Prostate gland (tissue), 2 donors: Measurements from ENCODE around the gene CCDC66.

Source experiments
- POLR2A ChIP-seq: fragments of 450-650 bp; IDR thresholded peaks from one replicate; pipeline ENCODE4 v1.6.1; 2016; ENCODE audit warnings: antibody characterized with exemption, mild to moderate bottlenecking
- POLR2AphosphoS5 ChIP-seq: sonication (generic); formaldehyde crosslinking; IDR thresholded peaks from one replicate; pipeline ENCODE4 v1.6.1; 2017; ENCODE audit warnings: antibody characterized with exemption
- TF ChIP-seq, protein P1 (sequence below), 4 experiments: fragments of 200-600 bp in 2 of 4; fragments of 450-650 bp in 2 of 4; sonication (generic) in 2 of 4; IDR thresholded peaks; 1 replicate in 3 of 4; 2 replicates in 1 of 4; pipeline ENCODE4 v1.5.1; 2016 to 2019; ENCODE audit warnings: antibody characterized with exemption in 4 of 4, mild to moderate bottlenecking in 2 of 4, moderate library complexity in 2 of 4

GRCh38 chr3:56611364-56611763 lies 54.4 kb downstream of the CCDC66 start:
- TF ChIP-seq, protein P1, sequence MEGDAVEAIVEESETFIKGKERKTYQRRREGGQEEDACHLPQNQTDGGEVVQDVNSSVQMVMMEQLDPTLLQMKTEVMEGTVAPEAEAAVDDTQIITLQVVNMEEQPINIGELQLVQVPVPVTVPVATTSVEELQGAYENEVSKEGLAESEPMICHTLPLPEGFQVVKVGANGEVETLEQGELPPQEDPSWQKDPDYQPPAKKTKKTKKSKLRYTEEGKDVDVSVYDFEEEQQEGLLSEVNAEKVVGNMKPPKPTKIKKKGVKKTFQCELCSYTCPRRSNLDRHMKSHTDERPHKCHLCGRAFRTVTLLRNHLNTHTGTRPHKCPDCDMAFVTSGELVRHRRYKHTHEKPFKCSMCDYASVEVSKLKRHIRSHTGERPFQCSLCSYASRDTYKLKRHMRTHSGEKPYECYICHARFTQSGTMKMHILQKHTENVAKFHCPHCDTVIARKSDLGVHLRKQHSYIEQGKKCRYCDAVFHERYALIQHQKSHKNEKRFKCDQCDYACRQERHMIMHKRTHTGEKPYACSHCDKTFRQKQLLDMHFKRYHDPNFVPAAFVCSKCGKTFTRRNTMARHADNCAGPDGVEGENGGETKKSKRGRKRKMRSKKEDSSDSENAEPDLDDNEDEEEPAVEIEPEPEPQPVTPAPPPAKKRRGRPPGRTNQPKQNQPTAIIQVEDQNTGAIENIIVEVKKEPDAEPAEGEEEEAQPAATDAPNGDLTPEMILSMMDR (IDR thresholded peaks at IDR 0.05) = no peak
- TF ChIP-seq POLR2A (no peak), POLR2AphosphoS5 (no peak)
